Stomach (tissue), 4 donors: ENCODE measurements around the gene WBP1.

Experiments used
- EP300 ChIP-seq: sonication (generic); formaldehyde crosslinking; IDR thresholded peaks from one replicate; pipeline ENCODE4 v1.6.1; 2017; ENCODE audit warnings: antibody characterized with exemption
- TF ChIP-seq, protein P1 (sequence below), 7 experiments: fragments of 450-650 bp in 4 of 7; fragments of 200-600 bp in 3 of 7; sonication (generic) in 3 of 7; IDR thresholded peaks; one replicate each; pipeline ENCODE4 v1.5.1; 2016 to 2019; ENCODE audit warnings: antibody characterized with exemption in 7 of 7, control low read depth in 2 of 7, mild to moderate bottlenecking in 1 of 7

DNA sequence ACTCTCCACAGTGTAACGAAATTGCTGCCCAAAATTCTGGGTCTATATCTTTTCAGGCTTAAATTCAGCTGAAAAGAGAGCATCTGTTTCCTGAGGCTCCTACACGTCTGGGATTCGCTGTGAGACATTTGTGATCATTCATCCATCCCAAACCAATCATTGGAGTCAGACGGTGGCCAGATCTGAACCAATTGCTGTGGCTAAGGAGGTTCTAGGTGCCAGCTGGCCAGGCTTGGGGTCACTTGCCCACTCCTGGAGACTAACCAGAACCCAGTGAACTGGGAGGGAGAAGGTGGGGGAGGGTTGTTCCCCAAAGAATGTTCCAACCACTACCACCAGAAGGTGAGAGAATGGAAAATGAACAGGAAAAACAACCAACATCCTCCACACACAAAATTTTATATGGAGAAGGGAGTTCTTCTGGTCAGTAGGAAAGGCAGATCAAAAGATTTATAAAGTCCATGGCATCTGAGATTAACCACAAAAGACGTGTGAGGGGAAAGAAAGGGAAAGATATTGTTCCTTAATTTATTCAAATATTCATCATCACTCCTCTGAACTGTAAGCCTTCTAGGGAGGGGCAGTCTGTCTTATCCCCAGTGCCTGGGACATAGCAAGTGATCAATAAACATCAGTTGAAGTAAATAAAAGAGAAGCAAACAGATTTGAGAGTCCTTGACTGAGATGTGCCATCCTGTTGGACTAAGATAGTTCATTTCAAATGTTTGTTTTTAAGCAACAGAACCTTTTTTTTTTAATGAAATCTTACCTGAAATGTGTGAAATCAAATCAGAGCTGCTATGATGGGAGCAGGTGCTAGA, 13.5 kb upstream of the WBP1 start:
- TF ChIP-seq EP300 = no peak
- TF ChIP-seq, protein P1, sequence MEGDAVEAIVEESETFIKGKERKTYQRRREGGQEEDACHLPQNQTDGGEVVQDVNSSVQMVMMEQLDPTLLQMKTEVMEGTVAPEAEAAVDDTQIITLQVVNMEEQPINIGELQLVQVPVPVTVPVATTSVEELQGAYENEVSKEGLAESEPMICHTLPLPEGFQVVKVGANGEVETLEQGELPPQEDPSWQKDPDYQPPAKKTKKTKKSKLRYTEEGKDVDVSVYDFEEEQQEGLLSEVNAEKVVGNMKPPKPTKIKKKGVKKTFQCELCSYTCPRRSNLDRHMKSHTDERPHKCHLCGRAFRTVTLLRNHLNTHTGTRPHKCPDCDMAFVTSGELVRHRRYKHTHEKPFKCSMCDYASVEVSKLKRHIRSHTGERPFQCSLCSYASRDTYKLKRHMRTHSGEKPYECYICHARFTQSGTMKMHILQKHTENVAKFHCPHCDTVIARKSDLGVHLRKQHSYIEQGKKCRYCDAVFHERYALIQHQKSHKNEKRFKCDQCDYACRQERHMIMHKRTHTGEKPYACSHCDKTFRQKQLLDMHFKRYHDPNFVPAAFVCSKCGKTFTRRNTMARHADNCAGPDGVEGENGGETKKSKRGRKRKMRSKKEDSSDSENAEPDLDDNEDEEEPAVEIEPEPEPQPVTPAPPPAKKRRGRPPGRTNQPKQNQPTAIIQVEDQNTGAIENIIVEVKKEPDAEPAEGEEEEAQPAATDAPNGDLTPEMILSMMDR (IDR thresholded peaks at IDR 0.05) = no peak
